ENCODE measurements around the gene DNAJC11.

DNA sequence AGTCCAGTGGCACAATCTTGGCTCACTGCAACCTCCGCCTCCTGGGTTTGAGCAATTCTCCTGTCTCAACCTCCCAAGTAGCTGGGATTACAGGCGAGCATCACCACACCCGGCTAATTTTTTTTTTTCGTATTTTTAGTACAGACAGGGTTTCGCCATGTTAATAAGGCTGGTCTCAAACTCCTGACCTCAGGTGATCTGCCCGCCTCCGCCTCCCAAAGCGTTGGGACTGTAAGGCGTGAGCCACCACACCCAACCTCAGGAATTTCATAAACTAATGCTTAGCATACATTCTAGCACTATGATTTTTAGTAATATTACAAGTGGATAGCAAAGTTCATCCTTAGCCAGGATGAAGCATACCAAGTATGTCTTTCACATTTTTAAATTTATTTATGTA is 8.7 kb downstream of the DNAJC11 start:
- no peak for TF ChIP-seq CTCF (IDR thresholded peaks at IDR 0.05)
- no peak for TF ChIP-seq EZH2 (IDR thresholded peaks at IDR 0.05)

Measured in neural progenitor cell (in vitro differentiated cells).